OCI-LY7 (cell line): Measurements from ENCODE around the gene PIGX.

Experiments used
- EZH2phosphoT487 ChIP-seq: fragments of 200-600 bp; sonication (generic); IDR thresholded peaks from 2 replicates; pipeline ENCODE4 v1.6.1; 2018; ENCODE audit warnings: low read depth, borderline replicate concordance, mild to moderate bottlenecking, mixed run types, antibody characterized with exemption, low read length, moderate library complexity, mixed read lengths
- TF ChIP-seq, protein P1 (sequence below): fragments of 200-600 bp; sonication (generic); conservative IDR thresholded peaks from 2 replicates; pipeline ENCODE4 v1.5.1; 2014; ENCODE audit warnings: mild to moderate bottlenecking, antibody characterized with exemption, low read length, moderate library complexity, mixed read lengths

DNA sequence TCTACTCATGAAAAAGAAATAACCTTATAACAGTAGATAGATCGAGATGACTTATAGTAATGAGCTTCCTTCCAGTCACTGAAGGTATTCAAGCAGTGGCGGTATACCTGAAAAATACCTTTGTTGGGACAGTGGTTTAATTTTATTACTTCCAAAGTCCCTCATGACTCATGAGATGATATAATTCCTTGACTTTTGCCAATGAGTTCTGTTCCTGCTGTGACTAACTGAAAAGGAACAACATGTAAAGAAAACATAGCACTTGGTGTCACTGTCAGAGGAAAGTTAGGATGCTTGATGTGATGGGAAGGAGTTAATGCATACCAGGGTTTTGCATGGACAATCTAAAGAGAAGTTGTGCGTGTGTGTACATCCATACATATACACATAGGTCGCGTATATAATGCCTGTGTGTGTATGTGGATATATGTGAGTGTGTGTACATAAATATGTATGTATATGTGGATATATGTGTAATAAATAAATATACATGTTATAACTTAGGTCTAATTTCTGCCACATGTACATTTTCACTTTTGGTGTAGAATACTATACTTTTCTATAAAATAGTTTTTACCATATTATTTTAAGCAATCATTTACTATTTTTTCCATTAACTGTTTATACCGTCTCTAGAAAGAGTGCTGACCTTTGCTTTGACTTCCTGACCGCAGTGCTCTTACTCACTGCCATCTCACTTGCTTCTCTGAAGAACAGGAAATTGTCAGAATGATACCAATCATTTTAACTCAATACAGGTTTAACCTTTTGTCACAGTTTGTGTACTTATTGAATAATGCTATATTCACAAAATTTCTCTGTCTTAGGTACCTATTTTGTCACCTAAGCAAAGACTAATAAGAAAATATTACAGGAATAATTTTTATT, 14.9 kb downstream of the PIGX start:
- TF ChIP-seq, protein P1, sequence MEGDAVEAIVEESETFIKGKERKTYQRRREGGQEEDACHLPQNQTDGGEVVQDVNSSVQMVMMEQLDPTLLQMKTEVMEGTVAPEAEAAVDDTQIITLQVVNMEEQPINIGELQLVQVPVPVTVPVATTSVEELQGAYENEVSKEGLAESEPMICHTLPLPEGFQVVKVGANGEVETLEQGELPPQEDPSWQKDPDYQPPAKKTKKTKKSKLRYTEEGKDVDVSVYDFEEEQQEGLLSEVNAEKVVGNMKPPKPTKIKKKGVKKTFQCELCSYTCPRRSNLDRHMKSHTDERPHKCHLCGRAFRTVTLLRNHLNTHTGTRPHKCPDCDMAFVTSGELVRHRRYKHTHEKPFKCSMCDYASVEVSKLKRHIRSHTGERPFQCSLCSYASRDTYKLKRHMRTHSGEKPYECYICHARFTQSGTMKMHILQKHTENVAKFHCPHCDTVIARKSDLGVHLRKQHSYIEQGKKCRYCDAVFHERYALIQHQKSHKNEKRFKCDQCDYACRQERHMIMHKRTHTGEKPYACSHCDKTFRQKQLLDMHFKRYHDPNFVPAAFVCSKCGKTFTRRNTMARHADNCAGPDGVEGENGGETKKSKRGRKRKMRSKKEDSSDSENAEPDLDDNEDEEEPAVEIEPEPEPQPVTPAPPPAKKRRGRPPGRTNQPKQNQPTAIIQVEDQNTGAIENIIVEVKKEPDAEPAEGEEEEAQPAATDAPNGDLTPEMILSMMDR: no peak
- TF ChIP-seq EZH2phosphoT487: no peak
